ENCODE results near the gene RIMBP3B.
"Not testable (repeated sequence)": the region's sequence is repeated elsewhere in the genome, so short reads cannot be mapped to it uniquely, and the experiment has no call there.

DNA sequence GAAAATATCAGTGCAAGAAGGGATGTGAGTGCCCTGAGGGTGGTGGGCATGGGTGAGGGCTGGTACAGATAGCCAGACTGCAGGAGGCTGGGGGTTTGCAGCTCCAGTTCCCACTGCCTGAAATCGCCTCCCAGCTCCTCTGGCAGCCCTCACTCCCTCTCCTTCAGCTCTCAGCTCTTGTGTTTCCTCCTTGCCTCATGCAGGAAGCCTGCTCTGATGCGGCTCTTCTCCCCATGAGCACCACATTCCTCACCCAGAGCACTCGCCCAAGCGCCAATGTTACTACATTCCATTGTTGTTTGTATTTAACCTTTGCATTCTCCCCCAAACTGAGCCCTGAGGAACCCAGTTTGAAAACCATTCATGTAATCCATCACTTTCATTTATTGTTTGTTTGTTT, 7.7 kb upstream of the RIMBP3B start:
- not testable (repeated sequence) for TF ChIP-seq CHD2 (IDR thresholded peaks at IDR 0.05; ENCODE audit: low read length); POLR2AphosphoS5 (IDR thresholded peaks at IDR 0.05; ENCODE audit: low read depth, low read length); POLR2A (IDR thresholded peaks at IDR 0.05; ENCODE audit: control extremely low read depth in 1 of 2, low read depth in 2 of 2, low read length in 2 of 2); CTCF (IDR thresholded peaks at IDR 0.05; ENCODE audit: control extremely low read depth in 1 of 3, insufficient read depth in 1 of 3, low read depth in 1 of 3, low read length in 3 of 3); USF2 (IDR thresholded peaks at IDR 0.05; ENCODE audit: low read length); EP300 (IDR thresholded peaks at IDR 0.05; ENCODE audit: borderline replicate concordance in 1 of 2, low read depth in 2 of 2, low read length in 2 of 2); CBX5 (IDR thresholded peaks at IDR 0.05; ENCODE audit: low read depth, low read length); TCF12 (IDR thresholded peaks at IDR 0.05; ENCODE audit: low read depth, low read length); GTF2F1 (IDR thresholded peaks at IDR 0.05; ENCODE audit: borderline replicate concordance, low read depth, low read length)
